Measurements from ENCODE around the gene KIAA1755.

- TF ChIP-seq YY1 (IDR thresholded peaks at IDR 0.05; ENCODE audit: insufficient read depth, insufficient read length), result no peak
- no peak for TF ChIP-seq ZNF274 (IDR thresholded peaks at IDR 0.05; ENCODE audit: low read depth, low read length)
Observed at GRCh38 chr20:38260025-38260377, 534 bp downstream of the KIAA1755 start.

All from NT2/D1 (cell line).